ENCODE results near the gene PHACTR3.

PHACTR3 gene

DNA sequence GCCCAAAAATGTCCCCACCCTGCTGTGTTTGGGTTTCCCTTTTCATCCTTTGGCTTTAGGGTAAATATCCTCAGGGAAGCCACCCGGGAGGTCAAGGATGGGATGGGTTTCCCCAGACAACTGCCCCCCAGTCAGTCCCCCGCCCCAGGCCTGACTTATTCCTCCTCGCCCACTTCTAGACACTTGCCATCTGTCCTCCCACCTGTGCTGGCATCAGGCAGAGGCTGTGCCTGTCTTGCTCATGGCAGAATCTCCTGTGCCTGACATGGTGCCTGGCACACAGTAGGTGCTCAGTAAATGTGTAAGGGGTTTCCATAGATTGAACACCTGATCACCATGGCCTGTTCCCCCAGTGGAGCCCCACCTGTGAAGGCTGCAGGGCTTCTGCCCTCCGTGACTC lies 141.8 kb downstream of the PHACTR3 start:
- no peak for TF ChIP-seq CTCF (conservative IDR thresholded peaks at IDR 0.05; ENCODE audit: control insufficient read depth, insufficient read depth, low read depth, low read length)
- no peak overlapping the region for H3K4me3 ChIP-seq (ENCODE audit: control insufficient read depth, low read depth, low read length)
- DNase-seq (ENCODE audit: low read depth), result no peak

DNA sequence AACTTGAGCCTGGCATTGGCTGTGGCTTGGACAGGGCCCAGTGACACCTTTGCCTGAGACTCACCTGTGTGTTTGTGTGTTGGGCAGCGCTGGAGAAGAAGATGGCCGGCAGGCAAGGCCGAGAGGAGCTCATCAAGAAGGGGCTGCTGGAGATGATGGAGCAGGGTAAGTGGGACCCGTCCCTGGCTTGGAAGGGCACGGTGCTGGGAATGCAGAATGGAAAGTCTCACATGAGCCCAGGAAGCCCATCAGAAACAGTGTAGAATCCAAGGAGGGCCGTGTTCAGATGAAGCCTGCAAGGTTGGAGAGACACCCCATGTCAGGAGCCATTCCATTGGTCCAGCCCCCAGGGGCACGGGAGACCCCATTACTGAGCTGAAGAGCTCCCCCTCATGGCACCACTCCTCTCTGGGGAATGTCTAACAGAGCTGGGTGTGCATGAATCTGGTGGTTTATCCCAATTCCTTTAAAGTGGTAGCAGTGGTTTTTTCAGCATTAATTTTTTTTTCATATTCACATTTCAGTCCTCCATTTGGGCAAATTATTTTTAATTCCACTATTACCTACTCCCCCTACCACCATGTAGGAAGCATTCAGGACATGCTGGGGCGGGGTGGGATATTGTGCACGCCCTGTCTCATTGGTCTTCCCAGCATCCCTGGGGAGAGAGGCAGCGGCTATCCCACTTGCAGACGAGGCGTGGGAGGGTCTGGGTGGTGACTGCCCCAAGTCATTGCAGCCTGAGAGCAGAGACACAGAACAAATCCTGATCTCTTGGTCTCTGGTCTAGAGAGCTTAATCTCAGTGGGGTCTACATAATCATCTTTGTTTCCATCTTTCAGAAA lies 143.6 kb downstream of the PHACTR3 start:
- TF ChIP-seq CTCF (conservative IDR thresholded peaks at IDR 0.05; ENCODE audit: control insufficient read depth, insufficient read depth, low read depth, low read length), result no peak
- DNase-seq (ENCODE audit: low read depth), result no peak
- no peak overlapping the region for H3K4me3 ChIP-seq (ENCODE audit: control insufficient read depth, low read depth, low read length)

- no peak for TF ChIP-seq CTCF (conservative IDR thresholded peaks at IDR 0.05; ENCODE audit: control insufficient read depth, insufficient read depth, low read depth, low read length)
- peak; percentile 60 for DNase-seq (ENCODE audit: low read depth)
- no peak overlapping the region for H3K4me3 ChIP-seq (ENCODE audit: control insufficient read depth, low read depth, low read length)
These were observed 144.4 kb downstream of the PHACTR3 start for GRCh38 chr20:59748619-59749191.

GRCh38 chr20:59749301-59749700 lies 145.0 kb downstream of the PHACTR3 start:
- no peak for TF ChIP-seq CTCF (conservative IDR thresholded peaks at IDR 0.05; ENCODE audit: control insufficient read depth, insufficient read depth, low read depth, low read length)
- DNase-seq (ENCODE audit: low read depth), result peak; percentile 57
- no peak overlapping the region for H3K4me3 ChIP-seq (ENCODE audit: control insufficient read depth, low read depth, low read length)

- H3K4me3 ChIP-seq (ENCODE audit: control insufficient read depth, low read depth, low read length), result no peak overlapping the region
- TF ChIP-seq CTCF (conservative IDR thresholded peaks at IDR 0.05; ENCODE audit: control insufficient read depth, insufficient read depth, low read depth, low read length), result no peak
- no peak for DNase-seq (ENCODE audit: low read depth)
These were observed 146.0 kb downstream of the PHACTR3 start for GRCh38 chr20:59750209-59750840.

DNA sequence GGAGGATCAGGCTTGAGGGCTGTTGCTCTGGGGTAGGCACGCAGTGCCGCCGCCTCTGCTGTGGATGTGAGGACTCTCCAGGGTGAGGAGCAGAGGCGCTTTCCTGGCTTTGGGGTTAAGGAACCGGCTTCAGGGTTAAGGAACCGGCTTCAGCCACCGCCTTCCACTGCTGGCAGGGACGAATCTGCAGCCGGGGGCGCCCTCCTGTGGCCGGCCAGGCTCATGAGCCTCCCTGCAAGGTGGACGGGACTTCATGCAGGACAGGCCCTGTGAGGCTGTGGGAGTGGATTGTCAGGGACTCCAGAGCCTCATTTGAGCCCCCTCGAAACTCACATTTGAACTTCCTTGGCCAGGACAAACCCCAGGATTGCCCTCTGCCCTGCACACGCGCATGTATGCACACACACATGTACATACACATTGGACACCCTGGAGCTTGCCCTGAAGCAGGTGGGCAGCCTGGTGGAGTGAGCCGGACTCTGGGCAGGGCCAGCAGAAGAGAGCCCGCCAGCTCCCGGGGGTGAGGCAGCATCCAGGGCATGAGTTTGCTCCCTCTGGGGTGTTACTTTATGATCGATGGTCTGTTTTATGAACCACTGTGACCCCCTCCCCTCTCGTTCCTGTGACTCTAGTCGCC lies 146.9 kb downstream of the PHACTR3 start:
- no peak overlapping the region for H3K4me3 ChIP-seq (ENCODE audit: control insufficient read depth, low read depth, low read length)
- peak; percentile 58 for TF ChIP-seq CTCF (conservative IDR thresholded peaks at IDR 0.05; ENCODE audit: control insufficient read depth, insufficient read depth, low read depth, low read length)
- peak; percentile 41 for DNase-seq (ENCODE audit: low read depth)
